Natural killer cell (primary cell): ENCODE data around the gene CATSPERZ. TPM values are rescaled to one million over a fixed set of nuclear protein-coding genes. Genes with fewer than 3 reads are reported as not detected.

Experiments
- ATAC-seq, 3 donors: fragments of 150-1000 bp in 2 of 3; fragments of 200-7000 bp in 1 of 3; cut with Tn5 transposase; 1 replicate in 1 of 3; 2 replicates in 2 of 3; pipeline ENCODE4 v1.10.0; 2021; ENCODE audit warnings: mild to moderate bottlenecking in 2 of 3, moderate library complexity in 2 of 3
- DNase-seq, 2 donors: peaks; one replicate each; pipeline versions ENCODE4 v3.0.0 to v3.0.0-alpha.2; 2013 to 2021; ENCODE audit warnings: mixed read lengths in 1 of 2
- H3K27ac ChIP-seq: one replicate; pipeline ENCODE4 v1.5.1; 2013; ENCODE audit warnings: mild to moderate bottlenecking, low read length
- H3K27me3 ChIP-seq: one replicate; pipeline ENCODE4 v1.6.1; 2013; ENCODE audit warnings: low read length; ENCODE audit not compliant: control insufficient read depth, insufficient read depth
- H3K36me3 ChIP-seq: one replicate; pipeline ENCODE4 v1.6.1; 2013; ENCODE audit warnings: low read length; ENCODE audit not compliant: control insufficient read depth, insufficient read depth
- H3K4me1 ChIP-seq: one replicate; pipeline ENCODE4 v1.6.1; 2013; ENCODE audit warnings: low read length; ENCODE audit not compliant: control insufficient read depth, insufficient read depth
- H3K4me3 ChIP-seq: one replicate; pipeline ENCODE4 v1.5.1; 2013; ENCODE audit warnings: low read length
- H3K9me3 ChIP-seq: one replicate; pipeline ENCODE4 v1.6.1; 2013; ENCODE audit warnings: low read length; ENCODE audit not compliant: control insufficient read depth, insufficient read depth
- H3K27ac Mint-ChIP-seq, 2 donors: one replicate each; pipeline ENCODE4 v1.8.0; 2022; ENCODE audit warnings: mild to moderate bottlenecking in 2 of 2, mixed read lengths in 2 of 2, moderate library complexity in 1 of 2
- H3K27me3 Mint-ChIP-seq, 2 donors: one replicate each; pipeline ENCODE4 v1.8.0; 2022; ENCODE audit warnings: low read depth in 2 of 2, mixed read lengths in 2 of 2
- H3K36me3 Mint-ChIP-seq: one replicate; pipeline ENCODE4 v1.8.0; 2022; ENCODE audit warnings: mixed read lengths
- H3K4me1 Mint-ChIP-seq, 2 donors: one replicate each; pipeline ENCODE4 v1.8.0; 2022; ENCODE audit warnings: mixed read lengths in 2 of 2
- H3K4me3 Mint-ChIP-seq: one replicate; pipeline ENCODE4 v1.8.0; 2022; ENCODE audit warnings: mild to moderate bottlenecking, moderate library complexity, mixed read lengths
- H3K9me3 Mint-ChIP-seq, 2 donors: one replicate each; pipeline ENCODE4 v1.8.0; 2022; ENCODE audit warnings: mixed read lengths in 2 of 2
- WGBS: methylation state at CpG from one replicate; pipeline ENCODE4 v1.1.7; 2013; ENCODE audit warnings: missing lambda C conversion rate; ENCODE audit not compliant: insufficient coverage; 5-methylcytosine and 5-hydroxymethylcytosine counted together
- intact Hi-C: fragments of 100-400 bp; cut with micrococcal nuclease; formaldehyde crosslinking; loops from one replicate; pipeline ENCODE4 v1.14.2; 2022
- total RNA-seq, 4 donors: library from RNA; stranded (reverse); fragments of 120-200 nt in 1 of 4; gene quantifications; one replicate each; pipeline versions ENCODE4 v1.2.3 to v1.2.4, GENCODE V29; 2013 to 2022
- TF ChIP-seq, protein P1 (sequence below): fragments of 200-600 bp; IDR thresholded peaks from one replicate; pipeline ENCODE4 v1.8.0; 2022; ENCODE audit warnings: antibody characterized with exemption

Gene CATSPERZ, protein sequence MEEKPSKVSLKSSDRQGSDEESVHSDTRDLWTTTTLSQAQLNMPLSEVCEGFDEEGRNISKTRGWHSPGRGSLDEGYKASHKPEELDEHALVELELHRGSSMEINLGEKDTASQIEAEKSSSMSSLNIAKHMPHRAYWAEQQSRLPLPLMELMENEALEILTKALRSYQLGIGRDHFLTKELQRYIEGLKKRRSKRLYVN
- under 1 TPM in 2 of 3 donors, not detected in 1; 0.80 to 0.90 TPM for total RNA-seq
- total RNA-seq (2013) = 0.11 TPM

DNA sequence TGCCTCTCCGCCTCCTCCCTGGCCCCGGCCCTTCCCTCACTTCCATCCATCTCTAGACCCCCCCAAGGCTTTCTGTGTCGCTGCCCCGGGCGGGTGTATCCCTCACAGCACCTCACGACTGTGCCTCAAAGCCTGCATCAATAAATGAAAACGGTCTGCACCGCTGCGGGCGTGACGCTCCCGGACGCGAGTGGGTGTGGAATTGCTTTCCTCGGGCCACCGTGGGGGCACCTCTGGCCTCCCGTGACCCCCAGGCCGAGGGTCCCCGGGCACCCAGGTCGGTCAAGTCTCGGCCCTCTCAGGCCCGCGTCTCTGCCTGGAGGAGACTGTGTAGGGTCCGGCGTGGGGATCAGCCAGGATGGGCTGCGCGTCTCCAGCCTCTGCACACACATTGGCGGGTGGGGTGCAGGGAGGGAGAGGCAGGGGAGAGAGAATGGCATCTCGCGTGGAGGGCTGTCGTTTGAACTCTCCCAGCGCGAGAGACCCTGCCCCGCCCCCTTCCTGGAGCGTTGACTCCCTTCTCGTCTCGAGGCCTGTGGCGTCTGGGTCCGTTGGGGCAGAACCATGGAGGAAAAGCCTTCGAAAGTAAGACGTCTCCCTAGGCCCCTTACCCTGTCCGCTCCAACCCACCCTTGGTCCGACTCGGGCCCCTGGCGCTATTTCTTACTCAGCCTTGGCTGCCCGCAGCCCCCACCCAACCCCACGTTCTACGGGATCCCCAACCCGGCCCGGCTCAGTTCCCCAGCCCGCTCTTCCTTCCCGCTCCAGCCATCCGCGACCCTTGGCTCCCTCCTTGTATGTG lies at the start of gene CATSPERZ:
Gene CATSPERZ (plus strand): TSS at position 512 of the 802 bp plus-strand sequence. CDS start 53 bp downstream, at position 565.
- Histone ChIP-seq H3K4me3 (no peak within 1 kb of the TSS), H3K27me3 (peaks cover 52% of the 10 kb centered on the region), H3K27ac (no peak within 1 kb of the TSS), H3K4me1 (peaks cover 38% of the 10 kb centered on the region), H3K36me3 (no peaks in the 10 kb centered on the region), H3K9me3 (no peaks in the 10 kb centered on the region)
- ATAC-seq = no peak
- WGBS = 4% methylated on average over 54 of the region's 54 CpGs
- intact Hi-C loops = loop anchor here (5.0 kb wide), 1 partner anchor 113 kb away; the partner anchor contains the start of gene STIP1
- H3K27ac Mint-ChIP-seq = peak within 1 kb of the TSS; percentile 68 to 86
- H3K9me3 Mint-ChIP-seq = no peaks in the 10 kb centered on the region
- H3K36me3 Mint-ChIP-seq = no peaks in the 10 kb centered on the region
- H3K4me1 Mint-ChIP-seq = peaks cover 14 to 28% of the 10 kb centered on the region in 2 donors
- H3K27me3 Mint-ChIP-seq = peaks cover 35 to 49% of the 10 kb centered on the region in 2 donors
- H3K4me3 Mint-ChIP-seq = peak within 1 kb of the TSS; percentile 74
- DNase-seq = peak in 1 of 2 donors; percentile 57
- TF ChIP-seq, protein P1, sequence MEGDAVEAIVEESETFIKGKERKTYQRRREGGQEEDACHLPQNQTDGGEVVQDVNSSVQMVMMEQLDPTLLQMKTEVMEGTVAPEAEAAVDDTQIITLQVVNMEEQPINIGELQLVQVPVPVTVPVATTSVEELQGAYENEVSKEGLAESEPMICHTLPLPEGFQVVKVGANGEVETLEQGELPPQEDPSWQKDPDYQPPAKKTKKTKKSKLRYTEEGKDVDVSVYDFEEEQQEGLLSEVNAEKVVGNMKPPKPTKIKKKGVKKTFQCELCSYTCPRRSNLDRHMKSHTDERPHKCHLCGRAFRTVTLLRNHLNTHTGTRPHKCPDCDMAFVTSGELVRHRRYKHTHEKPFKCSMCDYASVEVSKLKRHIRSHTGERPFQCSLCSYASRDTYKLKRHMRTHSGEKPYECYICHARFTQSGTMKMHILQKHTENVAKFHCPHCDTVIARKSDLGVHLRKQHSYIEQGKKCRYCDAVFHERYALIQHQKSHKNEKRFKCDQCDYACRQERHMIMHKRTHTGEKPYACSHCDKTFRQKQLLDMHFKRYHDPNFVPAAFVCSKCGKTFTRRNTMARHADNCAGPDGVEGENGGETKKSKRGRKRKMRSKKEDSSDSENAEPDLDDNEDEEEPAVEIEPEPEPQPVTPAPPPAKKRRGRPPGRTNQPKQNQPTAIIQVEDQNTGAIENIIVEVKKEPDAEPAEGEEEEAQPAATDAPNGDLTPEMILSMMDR = no peak

- intact Hi-C loops = loop anchor here (1.0 to 2.0 kb wide), 2 partner anchors 18 to 51 kb away; no protein-coding TSS in a partner anchor
These were observed 49.6 kb upstream of the CATSPERZ start for GRCh38 chr11:64250415-64251015.

DNA sequence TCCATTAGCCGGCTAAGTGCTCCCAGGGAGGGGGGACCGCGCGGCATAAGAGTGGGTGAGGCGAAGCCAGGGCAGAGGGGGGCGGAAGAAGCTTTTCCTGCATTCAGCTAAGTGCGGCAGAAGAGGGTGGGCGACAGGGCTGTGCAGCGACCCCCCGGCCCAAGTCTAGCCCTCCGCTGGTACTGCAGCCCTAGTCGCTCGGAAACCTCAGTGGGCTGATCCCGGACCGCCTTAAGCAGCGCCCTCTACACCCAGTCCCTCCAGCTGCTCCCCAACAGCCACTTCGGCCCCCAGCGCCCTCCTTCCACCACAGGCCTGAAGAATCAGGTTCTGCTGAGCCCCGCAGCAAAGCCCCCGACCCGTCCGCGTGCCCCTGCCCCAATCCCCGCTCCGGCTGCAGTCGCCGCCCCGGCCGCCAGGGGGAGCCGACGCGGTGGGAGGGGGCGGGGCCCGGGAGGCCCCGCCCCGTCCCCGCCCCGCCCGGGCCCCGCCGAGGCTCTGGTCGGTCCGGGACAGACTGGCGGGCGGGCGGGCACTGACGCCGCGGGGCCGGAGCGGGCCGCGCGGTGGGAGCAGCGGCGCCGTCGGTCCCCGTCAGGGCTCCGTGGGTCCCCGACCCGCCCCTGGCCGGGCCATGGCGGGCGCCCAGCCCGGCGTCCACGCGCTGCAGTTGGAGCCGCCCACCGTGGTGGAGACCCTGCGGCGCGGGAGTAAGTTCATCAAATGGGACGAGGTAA lies 49.0 kb upstream of the CATSPERZ start, which contains the start of gene PLCB3:
Gene PLCB3 (plus strand): TSS at position 515 of the 737 bp plus-strand sequence. CDS start 120 bp downstream, at position 635.
- peak within 1 kb of the TSS; percentile 86 for H3K4me3 Mint-ChIP-seq
- Histone ChIP-seq H3K27me3 (no peaks in the 10 kb centered on the region), H3K27ac (no peak within 1 kb of the TSS), H3K36me3 (no peaks in the 10 kb centered on the region), H3K9me3 (no peaks in the 10 kb centered on the region), H3K4me1 (peaks cover 41% of the 10 kb centered on the region), H3K4me3 (peak within 1 kb of the TSS; percentile 58)
- no peaks in the 10 kb centered on the region for H3K9me3 Mint-ChIP-seq
- ATAC-seq (peak; percentile 72 to 86 (median 79)), DNase-seq (peak; percentile 67 to 77)
- peak within 1 kb of the TSS in 1 of 2 donors; percentile 86 for H3K27ac Mint-ChIP-seq
- intact Hi-C loops = loop anchor here (1.0 to 2.0 kb wide), 2 partner anchors 18 to 50 kb away; no protein-coding TSS in a partner anchor
- no peaks in the 10 kb centered on the region for H3K36me3 Mint-ChIP-seq
- TF ChIP-seq, protein P1 = peak; percentile 78
- WGBS = under 1% methylated on average over 75 of the region's 75 CpGs
- no peaks in the 10 kb centered on the region for H3K27me3 Mint-ChIP-seq
- H3K4me1 Mint-ChIP-seq = peaks cover 14 to 30% of the 10 kb centered on the region in 2 donors

More at GRCh38 chr11:64250415-64251015, 49.6 kb upstream of the CATSPERZ start:
- Mint-ChIP-seq H3K4me3 (peak overlapping the region; percentile 77), H3K27ac (peak overlapping the region in 1 of 2 donors; percentile 18), H3K4me1 (peaks cover 14 to 36% of the 10 kb centered on the region in 2 donors), H3K36me3 (no peaks in the 10 kb centered on the region), H3K9me3 (no peaks in the 10 kb centered on the region), H3K27me3 (no peaks in the 10 kb centered on the region)
- Histone ChIP-seq H3K9me3 (no peaks in the 10 kb centered on the region), H3K36me3 (no peaks in the 10 kb centered on the region), H3K27me3 (no peaks in the 10 kb centered on the region), H3K27ac (no peak overlapping the region), H3K4me3 (peak overlapping the region; percentile 41), H3K4me1 (peaks cover 47% of the 10 kb centered on the region)
- TF ChIP-seq, protein P1 = no peak
- no peak for ATAC-seq
- 27% methylated on average over 13 of the region's 13 CpGs for WGBS
- DNase-seq = no peak
